Measurements from ENCODE around the gene HPN. TPM values are rescaled to one million over a fixed set of nuclear protein-coding genes. Genes with fewer than 3 reads are reported as not detected.

Gene HPN
- total RNA-seq, 2 experiments from 2014 or later = 0.11 TPM; not detected in 1

GRCh38 chr19:35061583-35062373, 20.3 kb downstream of the HPN start:
- DNase-seq = no peak
- Mint-ChIP-seq H3K36me3 (ENCODE audit: low read depth) (no peaks in the 10 kb centered on the region), H3K4me1 (ENCODE audit: low read depth) (peaks cover 15% of the 10 kb centered on the region), H3K9me3 (peaks cover 3% of the 10 kb centered on the region), H3K27me3 (no peaks in the 10 kb centered on the region), H3K27ac (no peak overlapping the region), H3K4me3 (no peak overlapping the region)
- TF ChIP-seq, protein P1, sequence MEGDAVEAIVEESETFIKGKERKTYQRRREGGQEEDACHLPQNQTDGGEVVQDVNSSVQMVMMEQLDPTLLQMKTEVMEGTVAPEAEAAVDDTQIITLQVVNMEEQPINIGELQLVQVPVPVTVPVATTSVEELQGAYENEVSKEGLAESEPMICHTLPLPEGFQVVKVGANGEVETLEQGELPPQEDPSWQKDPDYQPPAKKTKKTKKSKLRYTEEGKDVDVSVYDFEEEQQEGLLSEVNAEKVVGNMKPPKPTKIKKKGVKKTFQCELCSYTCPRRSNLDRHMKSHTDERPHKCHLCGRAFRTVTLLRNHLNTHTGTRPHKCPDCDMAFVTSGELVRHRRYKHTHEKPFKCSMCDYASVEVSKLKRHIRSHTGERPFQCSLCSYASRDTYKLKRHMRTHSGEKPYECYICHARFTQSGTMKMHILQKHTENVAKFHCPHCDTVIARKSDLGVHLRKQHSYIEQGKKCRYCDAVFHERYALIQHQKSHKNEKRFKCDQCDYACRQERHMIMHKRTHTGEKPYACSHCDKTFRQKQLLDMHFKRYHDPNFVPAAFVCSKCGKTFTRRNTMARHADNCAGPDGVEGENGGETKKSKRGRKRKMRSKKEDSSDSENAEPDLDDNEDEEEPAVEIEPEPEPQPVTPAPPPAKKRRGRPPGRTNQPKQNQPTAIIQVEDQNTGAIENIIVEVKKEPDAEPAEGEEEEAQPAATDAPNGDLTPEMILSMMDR (IDR thresholded peaks at IDR 0.05) = no peak
- intact Hi-C loops (cut with micrococcal nuclease) = no loop called here
- ChIA-PET POLR2A (no interaction called here), CTCF (interaction anchor here (0.5 to 1.4 kb wide), 3 partner anchors 17 to 405 kb away, joined by 3 to 4 read pairs (median 3); no protein-coding TSS in a partner anchor)
- ATAC-seq = no peak

- H3K27ac Mint-ChIP-seq = no peak overlapping the region
- H3K9me3 Mint-ChIP-seq = peaks cover 3% of the 10 kb centered on the region
- no peaks in the 10 kb centered on the region for H3K36me3 Mint-ChIP-seq (ENCODE audit: low read depth)
- ChIA-PET POLR2A (no interaction called here), CTCF (interaction anchor here (0.9 to 1.3 kb wide), 2 partner anchors 17 to 19 kb away, joined by 3 to 4 read pairs; no protein-coding TSS in a partner anchor)
- TF ChIP-seq, protein P1 (IDR thresholded peaks at IDR 0.05) = no peak
- no peak overlapping the region for H3K4me3 Mint-ChIP-seq
- H3K27me3 Mint-ChIP-seq = no peaks in the 10 kb centered on the region
- intact Hi-C loops (cut with micrococcal nuclease) = no loop called here
- H3K4me1 Mint-ChIP-seq (ENCODE audit: low read depth) = peaks cover 20% of the 10 kb centered on the region
- no peak for ATAC-seq
- no peak for DNase-seq
Observed at GRCh38 chr19:35062942-35063341, 21.4 kb downstream of the HPN start.

- POLR2A ChIA-PET = no interaction called here
- peak; percentile 35 for DNase-seq
Observed at GRCh38 chr19:35063940-35064818, 22.7 kb downstream of the HPN start.

DNA sequence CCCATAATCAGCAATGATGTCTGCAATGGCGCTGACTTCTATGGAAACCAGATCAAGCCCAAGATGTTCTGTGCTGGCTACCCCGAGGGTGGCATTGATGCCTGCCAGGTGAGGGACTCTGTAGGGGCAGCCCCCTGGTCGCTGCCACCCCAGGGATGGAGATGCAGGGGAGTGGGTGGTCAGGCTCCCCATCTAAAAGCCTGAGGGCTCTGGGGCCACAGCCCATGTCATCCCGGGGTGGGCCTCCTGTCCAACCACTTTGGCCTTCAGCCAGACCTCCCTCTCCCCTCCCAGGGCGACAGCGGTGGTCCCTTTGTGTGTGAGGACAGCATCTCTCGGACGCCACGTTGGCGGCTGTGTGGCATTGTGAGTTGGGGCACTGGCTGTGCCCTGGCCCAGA, 24.1 kb downstream of the HPN start:
- no peaks in the 10 kb centered on the region for H3K36me3 Mint-ChIP-seq (ENCODE audit: low read depth)
- no peak for ATAC-seq
- no peak overlapping the region for H3K4me3 Mint-ChIP-seq
- peaks cover 20% of the 10 kb centered on the region for H3K4me1 Mint-ChIP-seq (ENCODE audit: low read depth)
- H3K27me3 Mint-ChIP-seq = no peaks in the 10 kb centered on the region
- intact Hi-C loops (cut with micrococcal nuclease) = no loop called here
- no peak overlapping the region for H3K27ac Mint-ChIP-seq
- POLR2A ChIA-PET = no interaction called here
- H3K9me3 Mint-ChIP-seq = peaks cover 5% of the 10 kb centered on the region
- CTCF ChIA-PET = interaction anchor here (1.0 to 2.0 kb wide), 4 partner anchors 21 to 291 kb away, joined by 3 to 7 read pairs (median 3); no protein-coding TSS in a partner anchor
- TF ChIP-seq, protein P1 (IDR thresholded peaks at IDR 0.05) = no peak
- DNase-seq = no peak

More at GRCh38 chr19:35063940-35064818, 22.7 kb downstream of the HPN start:
- peaks cover 3% of the 10 kb centered on the region for H3K9me3 Mint-ChIP-seq
- peaks cover 20% of the 10 kb centered on the region for H3K4me1 Mint-ChIP-seq (ENCODE audit: low read depth)
- intact Hi-C loops (cut with micrococcal nuclease) = no loop called here
- no peaks in the 10 kb centered on the region for H3K36me3 Mint-ChIP-seq (ENCODE audit: low read depth)
- TF ChIP-seq, protein P1 (IDR thresholded peaks at IDR 0.05) = no peak
- no peak overlapping the region for H3K4me3 Mint-ChIP-seq
- no peaks in the 10 kb centered on the region for H3K27me3 Mint-ChIP-seq
- H3K27ac Mint-ChIP-seq = peak overlapping the region; percentile 29
- CTCF ChIA-PET = interaction anchor here (0.6 to 2.0 kb wide), 7 partner anchors 20 to 208 kb away, joined by 3 to 7 read pairs (median 3); no protein-coding TSS in a partner anchor
- peak; percentile 43 for ATAC-seq

Measured in activated CD8-positive, alpha-beta T cell treated with anti-CD3 and anti-CD28 coated beads for 36 hours (primary cell).